Ovary (tissue), 3 donors: Measurements from ENCODE around the gene MED8.

ENCODE experiments used
- EP300 ChIP-seq: sonication (generic); formaldehyde crosslinking; IDR thresholded peaks from one replicate; pipeline ENCODE4 v1.6.1; 2017; ENCODE audit warnings: antibody characterized with exemption
- POLR2A ChIP-seq: fragments of 450-650 bp; IDR thresholded peaks from one replicate; pipeline ENCODE4 v1.6.1; 2017; ENCODE audit warnings: antibody characterized with exemption, mild to moderate bottlenecking, moderate library complexity
- TF ChIP-seq, protein P1 (sequence below), 3 donors: fragments of 450-650 bp in 2 of 3; fragments of 200-600 bp in 1 of 3; IDR thresholded peaks; one replicate each; pipeline versions ENCODE4 v1.5.1 to v1.8.0; 2016 to 2022; ENCODE audit warnings: antibody characterized with exemption in 3 of 3, mild to moderate bottlenecking in 1 of 3
- donor health status: DM: no; HTN: no; CAD: no.

DNA sequence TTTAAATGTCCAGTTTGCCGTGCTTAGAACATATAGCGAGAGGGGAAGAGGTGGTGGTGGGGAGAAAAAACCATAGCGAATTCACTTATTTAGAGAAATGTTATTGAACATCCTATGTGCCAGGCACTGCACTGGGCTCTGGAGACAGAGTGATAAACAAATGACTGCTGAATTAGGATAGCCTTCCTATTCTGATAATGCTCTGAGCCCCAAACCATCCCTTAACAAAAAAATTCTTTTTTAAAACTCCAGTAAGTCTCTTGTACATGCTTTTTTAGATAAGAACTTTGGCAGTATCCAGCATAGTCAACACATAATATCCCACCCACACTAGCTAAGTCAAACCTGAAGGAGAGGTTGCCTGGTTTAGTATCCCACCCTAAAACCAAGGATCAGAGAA, 8.6 kb upstream of the MED8 start:
- TF ChIP-seq, protein P1, sequence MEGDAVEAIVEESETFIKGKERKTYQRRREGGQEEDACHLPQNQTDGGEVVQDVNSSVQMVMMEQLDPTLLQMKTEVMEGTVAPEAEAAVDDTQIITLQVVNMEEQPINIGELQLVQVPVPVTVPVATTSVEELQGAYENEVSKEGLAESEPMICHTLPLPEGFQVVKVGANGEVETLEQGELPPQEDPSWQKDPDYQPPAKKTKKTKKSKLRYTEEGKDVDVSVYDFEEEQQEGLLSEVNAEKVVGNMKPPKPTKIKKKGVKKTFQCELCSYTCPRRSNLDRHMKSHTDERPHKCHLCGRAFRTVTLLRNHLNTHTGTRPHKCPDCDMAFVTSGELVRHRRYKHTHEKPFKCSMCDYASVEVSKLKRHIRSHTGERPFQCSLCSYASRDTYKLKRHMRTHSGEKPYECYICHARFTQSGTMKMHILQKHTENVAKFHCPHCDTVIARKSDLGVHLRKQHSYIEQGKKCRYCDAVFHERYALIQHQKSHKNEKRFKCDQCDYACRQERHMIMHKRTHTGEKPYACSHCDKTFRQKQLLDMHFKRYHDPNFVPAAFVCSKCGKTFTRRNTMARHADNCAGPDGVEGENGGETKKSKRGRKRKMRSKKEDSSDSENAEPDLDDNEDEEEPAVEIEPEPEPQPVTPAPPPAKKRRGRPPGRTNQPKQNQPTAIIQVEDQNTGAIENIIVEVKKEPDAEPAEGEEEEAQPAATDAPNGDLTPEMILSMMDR (IDR thresholded peaks at IDR 0.05): no peak
- TF ChIP-seq POLR2A (no peak), EP300 (no peak)
